HCT116 (cell line): ENCODE data around the gene SCN10A. TPM values are rescaled to one million over a fixed set of nuclear protein-coding genes. Genes with fewer than 3 reads are reported as not detected.

Source experiments
- ATAC-seq: fragments of 200-7000 bp; cut with Tn5 transposase; 2 replicates; pipeline ENCODE4 v1.9.1; 2020; ENCODE audit warnings: mild to moderate bottlenecking, moderate library complexity
- BruUV-seq: library from RNA; stranded (reverse); fragments of 400-500 nt; replicated peaks from 2 replicates; lab custom pipeline; 2021; lab: Mats Ljungman, UMichigan
- CTCF ChIA-PET: fragments of 300-600 bp; sonication (Branson Sonifier 250); formaldehyde crosslinking; loops from one replicate; lab custom pipeline; 2021; ENCODE audit warnings: antibody characterized with exemption; lab: Charles Lee
- POLR2A ChIA-PET: fragments of 300-600, 350-600 bp; sonication (Branson Sonifier 250); formaldehyde crosslinking; loops from one replicate; lab custom pipeline; 2021; ENCODE audit warnings: antibody characterized with exemption; lab: Charles Lee
- RAD21 ChIA-PET, 2 experiments: fragments of 300-600 bp; sonication (Branson Sonifier 250); formaldehyde crosslinking; loops; one replicate each; lab custom pipeline; 2023; ENCODE audit warnings: low total read pairs in 2 of 2; ENCODE audit not compliant: uncharacterized antibody in 2 of 2, unreplicated experiment in 2 of 2, low non-redundant PET in 1 of 2; lab: Charles Lee
- DNase-seq: peaks from one replicate; pipeline ENCODE4 v3.0.0-alpha.2; 2010; ENCODE audit warnings: low read depth, low spot score
- H2AFZ ChIP-seq: fragments of 200-600 bp; shearing (Covaris generic), sonication (generic); 2 replicates; pipeline ENCODE4 v1.6.1; 2017; ENCODE audit warnings: low read depth, mixed run types, mixed read lengths, antibody characterized with exemption, low read length; ENCODE audit not compliant: poor library complexity, severe bottlenecking
- H3K27ac ChIP-seq: 2 replicates; pipeline ENCODE4 v1.5.1; 2012; ENCODE audit warnings: low read depth, low read length
- H3K27me3 ChIP-seq: fragments of 200-600 bp; sonication (generic); 2 replicates; pipeline ENCODE4 v1.6.1; 2016; ENCODE audit warnings: mixed run types, low read length, mixed read lengths; ENCODE audit not compliant: insufficient read depth
- H3K36me3 ChIP-seq, 2 experiments: fragments of 200-500 bp in 1 of 2; fragments of 200-600 bp in 1 of 2; sonication (Bioruptor generic) in 1 of 2; sonication (generic) in 1 of 2; 2 replicates each; pipeline versions ENCODE4 v1.5.1 to v1.6.1; 2014 to 2016; ENCODE audit warnings: low read length in 2 of 2, inconsistent platforms in 1 of 2, mixed read lengths in 1 of 2, mixed run types in 1 of 2; ENCODE audit not compliant: insufficient read depth in 2 of 2, control insufficient read depth in 1 of 2
- H3K4me1 ChIP-seq, 2 experiments: fragments of 200-600 bp in 1 of 2; sonication (generic) in 1 of 2; 2 replicates each; pipeline versions ENCODE4 v1.5.1 to v1.6.1; 2012 to 2017; ENCODE audit warnings: low read length in 2 of 2, inconsistent platforms in 1 of 2, mild to moderate bottlenecking in 1 of 2, mixed read lengths in 1 of 2, mixed run types in 1 of 2, moderate library complexity in 1 of 2; ENCODE audit not compliant: insufficient read depth in 2 of 2, control insufficient read depth in 1 of 2
- H3K4me2 ChIP-seq: fragments of 200-600 bp; sonication (generic); 2 replicates; pipeline ENCODE4 v1.6.1; 2017; ENCODE audit warnings: mixed run types, low read length, mixed read lengths
- H3K4me3 ChIP-seq, 2 experiments: fragments of 200-600 bp in 1 of 2; sonication (generic) in 1 of 2; replicated peaks in 1 of 2; 2 replicates each; pipeline ENCODE4 v1.5.1; 2011 to 2016; ENCODE audit warnings: low read length in 2 of 2, control low read depth in 1 of 2, low read depth in 1 of 2, mild to moderate bottlenecking in 1 of 2, mixed read lengths in 1 of 2, mixed run types in 1 of 2
- H3K79me2 ChIP-seq: fragments of 200-600 bp; sonication (generic); 2 replicates; pipeline ENCODE4 v1.6.1; 2017; ENCODE audit warnings: mild to moderate bottlenecking, mixed run types, low read length, moderate library complexity, mixed read lengths; ENCODE audit not compliant: insufficient read depth
- H3K9ac ChIP-seq: fragments of 200-600 bp; sonication (generic); 2 replicates; pipeline ENCODE4 v1.6.1; 2016; ENCODE audit warnings: low read length, mixed read lengths
- H3K9me2 ChIP-seq: fragments of 200-600 bp; sonication (generic), shearing (Covaris generic); 2 replicates; pipeline ENCODE4 v1.6.1; 2017; ENCODE audit warnings: mixed run types, mild to moderate bottlenecking, moderate library complexity; ENCODE audit not compliant: insufficient read depth
- H3K9me3 ChIP-seq, 2 experiments: fragments of 200-500 bp in 1 of 2; fragments of 200-600 bp in 1 of 2; sonication (Bioruptor generic) in 1 of 2; sonication (generic) in 1 of 2; 2 replicates each; pipeline ENCODE4 v1.6.1; 2014 to 2017; ENCODE audit warnings: low read length in 2 of 2, mixed read lengths in 2 of 2, inconsistent platforms in 1 of 2, low read depth in 1 of 2, mild to moderate bottlenecking in 1 of 2, mixed run types in 1 of 2, moderate library complexity in 1 of 2; ENCODE audit not compliant: control insufficient read depth in 1 of 2, insufficient read depth in 1 of 2
- H4K20me1 ChIP-seq: fragments of 200-600 bp; sonication (generic), shearing (Covaris generic); 2 replicates; pipeline ENCODE4 v1.6.1; 2017; ENCODE audit warnings: mixed run types, mild to moderate bottlenecking, moderate library complexity; ENCODE audit not compliant: insufficient read depth
- CBX3 ChIP-seq: IDR thresholded peaks from 2 replicates; pipeline ENCODE4 v1.6.1; 2012; ENCODE audit warnings: low read depth
- CEBPB ChIP-seq: IDR thresholded peaks from 2 replicates; pipeline ENCODE4 v1.6.1; 2012; ENCODE audit warnings: low read depth
- EGR1 ChIP-seq: IDR thresholded peaks from 2 replicates; pipeline ENCODE4 v1.6.1; 2012; ENCODE audit warnings: low read depth
- ELF1 ChIP-seq: IDR thresholded peaks from 2 replicates; pipeline ENCODE4 v1.6.1; 2012; ENCODE audit warnings: low read depth, borderline replicate concordance
- FOSL1 ChIP-seq: IDR thresholded peaks from 2 replicates; pipeline ENCODE4 v1.6.1; 2012; ENCODE audit warnings: low read depth
- RAD21 ChIP-seq: IDR thresholded peaks from 2 replicates; pipeline ENCODE4 v1.6.1; 2012; ENCODE audit warnings: low read depth, mild to moderate bottlenecking
- SIN3A ChIP-seq: IDR thresholded peaks from 2 replicates; pipeline ENCODE4 v1.6.1; 2012; ENCODE audit warnings: low read depth
- SP1 ChIP-seq: IDR thresholded peaks from 2 replicates; pipeline ENCODE4 v1.6.1; 2012; ENCODE audit warnings: low read depth
- TCF7L2 ChIP-seq: IDR thresholded peaks from 2 replicates; pipeline ENCODE4 v1.7.0; 2011; ENCODE audit warnings: borderline replicate concordance, inconsistent platforms; ENCODE audit not compliant: insufficient read depth, insufficient read length; ENCODE audit errors: extremely low read depth
- YY1 ChIP-seq: IDR thresholded peaks from 2 replicates; pipeline ENCODE4 v1.6.1; 2011; ENCODE audit warnings: low read length, low read depth, moderate library complexity, mild to moderate bottlenecking; ENCODE audit not compliant: insufficient replicate concordance; ENCODE audit errors: extremely low read depth
- ZFX ChIP-seq: fragments of 450-650 bp; IDR thresholded peaks from 2 replicates; pipeline ENCODE4 v1.6.1; 2017
- intact Hi-C: fragments of 100-400 bp; cut with micrococcal nuclease; formaldehyde crosslinking; loops from 2 replicates; pipeline ENCODE4 v1.10.0; 2022
- total RNA-seq: library from RNA; stranded (reverse); gene quantifications from one replicate; pipeline ENCODE4 v1.2.1, GENCODE V29; 2021; ENCODE audit not compliant: unreplicated experiment
- TF ChIP-seq, protein P1 (sequence below): IDR thresholded peaks from 2 replicates; pipeline ENCODE4 v1.6.1; 2012
- TF ChIP-seq, protein P2 (sequence below): IDR thresholded peaks from 2 replicates; pipeline ENCODE4 v1.6.1; 2012; ENCODE audit warnings: low read depth

Gene SCN10A
- total RNA-seq, 1 experiment from 2014 or later = not detected

DNA sequence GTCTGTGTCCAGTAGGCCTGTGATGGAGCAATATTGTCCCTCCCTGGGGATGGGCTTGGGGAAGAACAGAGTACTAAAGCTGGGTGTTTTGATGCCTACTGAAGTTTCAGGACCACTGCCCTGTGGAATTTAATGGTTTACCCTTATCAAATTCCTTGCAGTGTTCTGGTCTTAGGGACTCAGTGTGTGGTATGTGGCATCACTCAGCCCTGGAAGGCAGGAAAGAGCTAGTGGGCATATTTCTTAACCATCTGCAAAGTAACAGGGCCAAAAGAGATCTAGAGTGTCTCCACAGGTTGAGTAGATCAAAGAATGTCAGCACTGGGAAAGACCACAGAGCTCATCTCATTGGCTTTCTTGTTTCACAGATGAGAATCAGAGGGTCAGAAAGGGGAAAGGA lies 11.8 kb upstream of the SCN10A start:
- TF ChIP-seq RAD21 = no peak
- no peak for TF ChIP-seq EGR1
- no peak for TF ChIP-seq YY1
- no peak for TF ChIP-seq FOSL1
- no peak for TF ChIP-seq ELF1
- no peak for TF ChIP-seq CEBPB
- TF ChIP-seq, protein P1, sequence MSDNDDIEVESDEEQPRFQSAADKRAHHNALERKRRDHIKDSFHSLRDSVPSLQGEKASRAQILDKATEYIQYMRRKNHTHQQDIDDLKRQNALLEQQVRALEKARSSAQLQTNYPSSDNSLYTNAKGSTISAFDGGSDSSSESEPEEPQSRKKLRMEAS = no peak
- no peak for TF ChIP-seq ZFX
- no peak for TF ChIP-seq TCF7L2
- TF ChIP-seq, protein P2, sequence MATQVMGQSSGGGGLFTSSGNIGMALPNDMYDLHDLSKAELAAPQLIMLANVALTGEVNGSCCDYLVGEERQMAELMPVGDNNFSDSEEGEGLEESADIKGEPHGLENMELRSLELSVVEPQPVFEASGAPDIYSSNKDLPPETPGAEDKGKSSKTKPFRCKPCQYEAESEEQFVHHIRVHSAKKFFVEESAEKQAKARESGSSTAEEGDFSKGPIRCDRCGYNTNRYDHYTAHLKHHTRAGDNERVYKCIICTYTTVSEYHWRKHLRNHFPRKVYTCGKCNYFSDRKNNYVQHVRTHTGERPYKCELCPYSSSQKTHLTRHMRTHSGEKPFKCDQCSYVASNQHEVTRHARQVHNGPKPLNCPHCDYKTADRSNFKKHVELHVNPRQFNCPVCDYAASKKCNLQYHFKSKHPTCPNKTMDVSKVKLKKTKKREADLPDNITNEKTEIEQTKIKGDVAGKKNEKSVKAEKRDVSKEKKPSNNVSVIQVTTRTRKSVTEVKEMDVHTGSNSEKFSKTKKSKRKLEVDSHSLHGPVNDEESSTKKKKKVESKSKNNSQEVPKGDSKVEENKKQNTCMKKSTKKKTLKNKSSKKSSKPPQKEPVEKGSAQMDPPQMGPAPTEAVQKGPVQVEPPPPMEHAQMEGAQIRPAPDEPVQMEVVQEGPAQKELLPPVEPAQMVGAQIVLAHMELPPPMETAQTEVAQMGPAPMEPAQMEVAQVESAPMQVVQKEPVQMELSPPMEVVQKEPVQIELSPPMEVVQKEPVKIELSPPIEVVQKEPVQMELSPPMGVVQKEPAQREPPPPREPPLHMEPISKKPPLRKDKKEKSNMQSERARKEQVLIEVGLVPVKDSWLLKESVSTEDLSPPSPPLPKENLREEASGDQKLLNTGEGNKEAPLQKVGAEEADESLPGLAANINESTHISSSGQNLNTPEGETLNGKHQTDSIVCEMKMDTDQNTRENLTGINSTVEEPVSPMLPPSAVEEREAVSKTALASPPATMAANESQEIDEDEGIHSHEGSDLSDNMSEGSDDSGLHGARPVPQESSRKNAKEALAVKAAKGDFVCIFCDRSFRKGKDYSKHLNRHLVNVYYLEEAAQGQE = no peak
- TF ChIP-seq CBX3 = no peak
- TF ChIP-seq SIN3A = no peak
- no peak for TF ChIP-seq SP1
- Histone ChIP-seq H3K4me1 (peaks cover 6 to 17% of the 10 kb centered on the region in 2 experiments; a peak in 3 of 4 replicates), H3K36me3 (no peaks in the 10 kb centered on the region), H3K9ac (no peak overlapping the region), H3K9me3 (no peaks in the 10 kb centered on the region), H3K79me2 (no peaks in the 10 kb centered on the region), H3K4me3 (no peak overlapping the region), H3K4me2 (no peak overlapping the region), H3K27me3 (peaks cover 22% of the 10 kb centered on the region; the same call in 1 of the 2 replicates), H4K20me1 (no peaks in the 10 kb centered on the region), H3K9me2 (no peaks in the 10 kb centered on the region), H2AFZ (no peak overlapping the region), H3K27ac (no peak overlapping the region)
- DNase-seq (no peak), ATAC-seq (no peak)
- CTCF ChIA-PET = interaction anchor here (1.0 kb wide), 1 partner anchor 11 kb away, joined by 3 read pairs; no protein-coding TSS in a partner anchor
- no TSS peak for BruUV-seq
- RAD21 ChIA-PET = no interaction called here
- POLR2A ChIA-PET = no interaction called here
- intact Hi-C loops = no loop called here
